Astrocyte (in vitro differentiated cells and primary cell): Measurements from ENCODE around the gene LHFPL3. TPM values are rescaled to one million over a fixed set of nuclear protein-coding genes. Genes with fewer than 3 reads are reported as not detected.

ENCODE experiments used
- DNase-seq: peaks from one replicate; pipeline ENCODE4 v3.0.0-alpha.2; 2010; ENCODE audit warnings: low read depth
- FAIRE-seq: peaks from 2 replicates; lab custom pipeline; 2011; peaks lifted over from hg19 to GRCh38; lab: Jason Lieb, UNC
- H2AFZ ChIP-seq: 2 replicates; pipeline ENCODE4 v1.6.0; 2012; ENCODE audit warnings: low read depth, low read length, inconsistent platforms
- H3K27ac ChIP-seq: 2 replicates; pipeline ENCODE4 v1.5.1; 2011; ENCODE audit warnings: low read depth, low read length, inconsistent platforms
- H3K27me3 ChIP-seq: 2 replicates; pipeline ENCODE4 v1.6.0; 2011; ENCODE audit warnings: low read length, inconsistent platforms; ENCODE audit not compliant: insufficient read depth
- H3K36me3 ChIP-seq: 2 replicates; pipeline ENCODE4 v1.5.1; 2011; ENCODE audit warnings: low read length, inconsistent platforms; ENCODE audit not compliant: insufficient read depth
- H3K4me1 ChIP-seq: 2 replicates; pipeline ENCODE4 v1.5.1; 2011; ENCODE audit warnings: low read length, inconsistent platforms; ENCODE audit not compliant: insufficient read depth
- H3K4me2 ChIP-seq: 2 replicates; pipeline ENCODE4 v1.6.0; 2012; ENCODE audit warnings: low read length, inconsistent platforms
- H3K4me3 ChIP-seq: 2 replicates; pipeline ENCODE4 v1.5.1; 2011; ENCODE audit warnings: low read depth, mild to moderate bottlenecking, low read length, inconsistent platforms; ENCODE audit not compliant: insufficient read depth
- H3K79me2 ChIP-seq: 2 replicates; pipeline ENCODE4 v1.6.0; 2012; ENCODE audit warnings: mild to moderate bottlenecking, low read length, inconsistent platforms; ENCODE audit not compliant: insufficient read depth
- H3K9ac ChIP-seq: 2 replicates; pipeline ENCODE4 v1.6.0; 2012; ENCODE audit warnings: mild to moderate bottlenecking, low read length, inconsistent platforms
- H3K9me3 ChIP-seq: 2 replicates; pipeline ENCODE4 v1.5.1; 2012; ENCODE audit warnings: low read depth, mild to moderate bottlenecking, low read length, inconsistent platforms; ENCODE audit not compliant: insufficient read depth
- H4K20me1 ChIP-seq: 2 replicates; pipeline ENCODE4 v1.6.0; 2012; ENCODE audit warnings: low read length, inconsistent platforms; ENCODE audit not compliant: insufficient read depth
- H3K27ac Mint-ChIP-seq: one replicate; pipeline ENCODE4 v1.8.0; 2021; ENCODE audit warnings: mild to moderate bottlenecking, mixed read lengths; ENCODE audit not compliant: unreplicated experiment
- H3K27me3 Mint-ChIP-seq: one replicate; pipeline ENCODE4 v1.8.0; 2021; ENCODE audit warnings: low read depth, mixed read lengths; ENCODE audit not compliant: unreplicated experiment
- H3K36me3 Mint-ChIP-seq: one replicate; pipeline ENCODE4 v1.8.0; 2021; ENCODE audit warnings: low read depth, mixed read lengths; ENCODE audit not compliant: unreplicated experiment
- H3K4me1 Mint-ChIP-seq: one replicate; pipeline ENCODE4 v1.8.0; 2021; ENCODE audit warnings: low read depth, mixed read lengths; ENCODE audit not compliant: unreplicated experiment
- H3K4me3 Mint-ChIP-seq: one replicate; pipeline ENCODE4 v1.8.0; 2021; ENCODE audit warnings: mild to moderate bottlenecking, moderate library complexity, mixed read lengths; ENCODE audit not compliant: unreplicated experiment
- H3K9me3 Mint-ChIP-seq: one replicate; pipeline ENCODE4 v1.8.0; 2021; ENCODE audit warnings: mild to moderate bottlenecking, mixed read lengths; ENCODE audit not compliant: unreplicated experiment
- EZH2 ChIP-seq: IDR thresholded peaks from 2 replicates; pipeline ENCODE4 v1.6.1; 2012; ENCODE audit warnings: mild to moderate bottlenecking, low read length, inconsistent platforms; ENCODE audit not compliant: insufficient read depth
- total RNA-seq: library from RNA; stranded (reverse); gene quantifications from 2 replicates; pipeline ENCODE4 v1.2.1, GENCODE V29; 2021
- TF ChIP-seq, protein P1 (sequence below): IDR thresholded peaks from 2 replicates; pipeline ENCODE4 v1.5.1; 2011; ENCODE audit warnings: low read depth, mild to moderate bottlenecking, inconsistent platforms, low read length, moderate library complexity; ENCODE audit not compliant: insufficient read depth

Gene LHFPL3
- total RNA-seq, 1 donor from 2014 or later = not detected

DNA sequence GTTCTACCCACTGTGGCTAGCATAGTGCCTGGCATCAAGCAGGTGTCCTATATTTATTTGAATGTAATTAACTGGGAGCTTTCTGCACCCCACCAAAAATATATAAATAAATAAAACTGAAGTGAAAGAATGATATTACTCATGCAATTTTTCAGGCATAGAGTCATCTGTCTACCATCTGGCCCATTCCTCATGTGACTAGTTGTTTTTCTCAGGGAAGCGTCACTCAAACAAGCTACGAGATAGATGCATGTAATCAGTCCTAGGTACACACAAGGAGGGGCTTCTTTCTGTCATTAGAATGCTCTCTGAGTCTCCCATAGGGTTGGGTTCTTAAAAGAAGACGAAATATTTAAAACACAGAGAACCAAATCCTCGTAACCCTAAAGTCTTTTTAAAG, 430.1 kb downstream of the LHFPL3 start:
- H3K4me1 Mint-ChIP-seq = peaks cover 11% of the 10 kb centered on the region
- DNase-seq (no peak), FAIRE-seq (no peak)
- no peak overlapping the region for H3K27ac ChIP-seq
- peaks cover 6% of the 10 kb centered on the region for H3K27me3 Mint-ChIP-seq
- H3K27me3 ChIP-seq = no peaks in the 10 kb centered on the region
- H3K4me1 ChIP-seq = no peaks in the 10 kb centered on the region
- peaks cover 4% of the 10 kb centered on the region for H3K9me3 ChIP-seq
- peaks cover 2% of the 10 kb centered on the region for H3K9me3 Mint-ChIP-seq
- H3K4me3 Mint-ChIP-seq = no peak overlapping the region
- no peak overlapping the region for H3K4me2 ChIP-seq
- TF ChIP-seq, protein P1, sequence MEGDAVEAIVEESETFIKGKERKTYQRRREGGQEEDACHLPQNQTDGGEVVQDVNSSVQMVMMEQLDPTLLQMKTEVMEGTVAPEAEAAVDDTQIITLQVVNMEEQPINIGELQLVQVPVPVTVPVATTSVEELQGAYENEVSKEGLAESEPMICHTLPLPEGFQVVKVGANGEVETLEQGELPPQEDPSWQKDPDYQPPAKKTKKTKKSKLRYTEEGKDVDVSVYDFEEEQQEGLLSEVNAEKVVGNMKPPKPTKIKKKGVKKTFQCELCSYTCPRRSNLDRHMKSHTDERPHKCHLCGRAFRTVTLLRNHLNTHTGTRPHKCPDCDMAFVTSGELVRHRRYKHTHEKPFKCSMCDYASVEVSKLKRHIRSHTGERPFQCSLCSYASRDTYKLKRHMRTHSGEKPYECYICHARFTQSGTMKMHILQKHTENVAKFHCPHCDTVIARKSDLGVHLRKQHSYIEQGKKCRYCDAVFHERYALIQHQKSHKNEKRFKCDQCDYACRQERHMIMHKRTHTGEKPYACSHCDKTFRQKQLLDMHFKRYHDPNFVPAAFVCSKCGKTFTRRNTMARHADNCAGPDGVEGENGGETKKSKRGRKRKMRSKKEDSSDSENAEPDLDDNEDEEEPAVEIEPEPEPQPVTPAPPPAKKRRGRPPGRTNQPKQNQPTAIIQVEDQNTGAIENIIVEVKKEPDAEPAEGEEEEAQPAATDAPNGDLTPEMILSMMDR = no peak
- no peak for TF ChIP-seq EZH2
- H2AFZ ChIP-seq = no peak overlapping the region
- no peak overlapping the region for H3K4me3 ChIP-seq
- H3K27ac Mint-ChIP-seq = peak overlapping the region; percentile 49
- no peaks in the 10 kb centered on the region for H4K20me1 ChIP-seq
- H3K79me2 ChIP-seq = no peaks in the 10 kb centered on the region
- H3K9ac ChIP-seq = no peak overlapping the region
- H3K36me3 Mint-ChIP-seq = no peaks in the 10 kb centered on the region
- H3K36me3 ChIP-seq = no peaks in the 10 kb centered on the region

DNA sequence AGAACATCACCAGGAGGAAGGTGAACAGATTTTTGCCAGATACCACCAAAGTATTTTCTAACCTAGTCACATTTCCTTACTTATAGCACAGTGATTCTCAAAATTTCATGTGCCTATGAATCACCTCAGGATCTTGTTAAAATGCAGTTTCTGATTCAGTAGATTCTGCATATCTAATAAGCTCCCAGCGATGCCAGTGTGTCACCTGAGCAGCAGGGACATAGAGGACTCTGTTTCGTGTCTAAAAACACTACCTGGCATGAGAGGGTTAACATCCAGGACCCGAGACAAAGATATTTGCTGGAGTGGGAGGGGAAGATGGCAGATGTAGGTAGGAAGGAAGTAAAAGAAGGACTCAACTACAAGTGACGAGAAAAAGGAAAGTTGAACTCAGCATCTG, 433.5 kb downstream of the LHFPL3 start:
- no peak for FAIRE-seq

DNA sequence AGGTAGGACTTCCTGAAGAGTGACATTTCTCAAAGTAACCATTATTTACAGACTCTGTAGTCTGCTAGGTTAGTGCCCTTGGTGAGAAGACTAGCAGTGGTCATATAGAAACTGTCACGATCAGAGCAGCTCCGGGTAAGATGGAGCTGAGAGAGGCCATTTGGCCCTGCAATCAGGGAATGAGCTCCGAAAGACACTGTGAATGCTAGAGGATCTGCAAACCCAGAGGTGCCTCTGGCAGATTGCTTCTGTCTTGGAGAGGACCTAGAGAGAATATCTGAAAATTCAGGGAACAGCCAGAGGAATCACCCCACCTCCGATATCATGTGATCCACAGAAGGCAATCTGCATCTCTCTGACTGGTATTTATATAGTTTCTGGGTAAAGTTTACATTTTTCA, 438.7 kb downstream of the LHFPL3 start:
- H3K27me3 Mint-ChIP-seq = peaks cover 13% of the 10 kb centered on the region
- no peaks in the 10 kb centered on the region for H3K4me1 ChIP-seq
- H3K27me3 ChIP-seq = no peaks in the 10 kb centered on the region
- H4K20me1 ChIP-seq = no peaks in the 10 kb centered on the region
- DNase-seq (no peak), FAIRE-seq (no peak)
- H3K4me3 Mint-ChIP-seq = no peak overlapping the region
- no peak overlapping the region for H2AFZ ChIP-seq
- no peaks in the 10 kb centered on the region for H3K4me1 Mint-ChIP-seq
- no peak overlapping the region for H3K4me3 ChIP-seq
- TF ChIP-seq, protein P1 = no peak
- no peak for TF ChIP-seq EZH2
- H3K27ac Mint-ChIP-seq = no peak overlapping the region
- no peak overlapping the region for H3K27ac ChIP-seq
- no peaks in the 10 kb centered on the region for H3K79me2 ChIP-seq
- no peak overlapping the region for H3K9ac ChIP-seq
- H3K9me3 ChIP-seq = no peaks in the 10 kb centered on the region
- H3K36me3 ChIP-seq = no peaks in the 10 kb centered on the region
- no peaks in the 10 kb centered on the region for H3K9me3 Mint-ChIP-seq
- no peak overlapping the region for H3K4me2 ChIP-seq
- no peaks in the 10 kb centered on the region for H3K36me3 Mint-ChIP-seq

More for the DNA sequence above, 433.5 kb downstream of the LHFPL3 start:
- Mint-ChIP-seq H3K27me3 (peaks cover 9% of the 10 kb centered on the region), H3K9me3 (no peaks in the 10 kb centered on the region), H3K36me3 (no peaks in the 10 kb centered on the region), H3K4me3 (no peak overlapping the region), H3K27ac (no peak overlapping the region), H3K4me1 (peaks cover 11% of the 10 kb centered on the region)
- Histone ChIP-seq H3K36me3 (no peaks in the 10 kb centered on the region), H3K4me1 (no peaks in the 10 kb centered on the region), H4K20me1 (no peaks in the 10 kb centered on the region), H2AFZ (no peak overlapping the region), H3K79me2 (no peaks in the 10 kb centered on the region), H3K4me3 (no peak overlapping the region), H3K27me3 (no peaks in the 10 kb centered on the region), H3K4me2 (no peak overlapping the region), H3K9ac (no peak overlapping the region), H3K9me3 (no peaks in the 10 kb centered on the region), H3K27ac (no peak overlapping the region)
- no peak for DNase-seq
- TF ChIP-seq EZH2 = no peak
- TF ChIP-seq, protein P1 = no peak
